BJ (cell line): ENCODE measurements around the gene DOK3. TPM values are rescaled to one million over a fixed set of nuclear protein-coding genes. Genes with fewer than 3 reads are reported as not detected.

Experiments used
- CTCF ChIA-PET: fragments of 350-600 bp; formaldehyde crosslinking; extraction: SDS; loops from one replicate; lab custom pipeline; 2021; ENCODE audit warnings: antibody characterized with exemption, inconsistent platforms; lab: Yijun Ruan, JAX
- POLR2A ChIA-PET: fragments of 300-600 bp; sonication (Branson Sonifier 250); formaldehyde crosslinking; extraction: SDS; loops from one replicate; lab custom pipeline; 2021; ENCODE audit warnings: antibody characterized with exemption; lab: Charles Lee
- DNase-seq: peaks from one replicate; pipeline ENCODE4 v3.0.0-alpha.2; 2011; ENCODE audit warnings: low read depth
- H3K27me3 ChIP-seq: 2 replicates; pipeline ENCODE4 v1.6.0; 2011; ENCODE audit warnings: low read length; ENCODE audit not compliant: control insufficient read depth, insufficient read depth
- H3K36me3 ChIP-seq: 2 replicates; pipeline ENCODE4 v1.5.1; 2011; ENCODE audit warnings: low read length; ENCODE audit not compliant: control insufficient read depth, insufficient read depth
- H3K4me3 ChIP-seq: 2 replicates; pipeline ENCODE4 v1.5.1; 2011; ENCODE audit warnings: low read depth, mild to moderate bottlenecking, control low read depth, low read length
- CTCF ChIP-seq: IDR thresholded peaks from 2 replicates; pipeline ENCODE4 v1.5.1; 2011; ENCODE audit warnings: low read depth, mild to moderate bottlenecking, control low read depth, inconsistent platforms, low read length, moderate library complexity; ENCODE audit not compliant: insufficient read depth
- polyA plus RNA-seq: library from polyadenylated mRNA; depleted of rRNA; stranded (reverse); fragments of >200 nt; gene quantifications from 2 replicates; pipeline ENCODE4 v1.2.3, GENCODE V29; 2011; rRNA removed

DOK3 gene
- polyA plus RNA-seq, 1 experiment = 1.2 TPM

GRCh38 chr5:177454397-177455035, 55.1 kb downstream of the DOK3 start:
- POLR2A ChIA-PET = interaction anchor here (1.0 kb wide), 1 partner anchor 51 kb away, joined by 3 read pairs; no protein-coding TSS in a partner anchor

GRCh38 chr5:177453852-177454396, 55.7 kb downstream of the DOK3 start:
- ChIA-PET POLR2A (interaction anchor here (1.0 kb wide), 1 partner anchor 50 kb away, joined by 3 read pairs; no protein-coding TSS in a partner anchor), CTCF (interaction anchor here (0.6 to 18.6 kb wide), 25 partner anchors 7 to 340 kb away, joined by 3 to 352 read pairs (median 9); partner anchors contain the start of genes DBN1, DOK3, F12 and GRK6)

More at GRCh38 chr5:177454397-177455035, 55.1 kb downstream of the DOK3 start:
- H3K4me3 ChIP-seq = peak overlapping the region; percentile 41
- CTCF ChIA-PET = interaction anchor here (0.6 to 18.6 kb wide), 33 partner anchors 8 to 715 kb away, joined by 3 to 352 read pairs (median 8); partner anchors contain the start of genes DBN1, DOK3, F12 and GRK6
- H3K27me3 ChIP-seq = no peaks in the 10 kb centered on the region
- TF ChIP-seq CTCF = peak; percentile 62
- H3K36me3 ChIP-seq = peaks cover 23% of the 10 kb centered on the region
- DNase-seq = no peak

GRCh38 chr5:177452688-177453638, 56.7 kb downstream of the DOK3 start:
- Histone ChIP-seq H3K36me3 (peaks cover 9% of the 10 kb centered on the region), H3K4me3 (no peak overlapping the region), H3K27me3 (no peaks in the 10 kb centered on the region)
- POLR2A ChIA-PET = no interaction called here
- DNase-seq = no peak
- CTCF ChIA-PET = interaction anchor here (0.6 to 18.6 kb wide), 18 partner anchors 9 to 142 kb away, joined by 3 to 352 read pairs (median 10); partner anchors contain the start of genes DBN1, F12, MXD3 and PDLIM7
- TF ChIP-seq CTCF = no peak

More at GRCh38 chr5:177453852-177454396, 55.7 kb downstream of the DOK3 start:
- no peaks in the 10 kb centered on the region for H3K27me3 ChIP-seq
- peaks cover 17% of the 10 kb centered on the region for H3K36me3 ChIP-seq
- no peak for DNase-seq
- peak overlapping the region; percentile 41 for H3K4me3 ChIP-seq
- no peak for TF ChIP-seq CTCF

Other genes with a start within 250 kb of the DOK3 start
- gene RAB24, start 206.1 kb downstream of the DOK3 start, polyA plus RNA-seq = 39.7 and 54.7 TPM in 2 replicates
- gene PRELID1, start 206.0 kb downstream of the DOK3 start, polyA plus RNA-seq = 182 and 245 TPM in 2 replicates
- 11.8 and 18.1 TPM in 2 replicates for gene MXD3, start 197.9 kb downstream of the DOK3 start, polyA plus RNA-seq
- gene LMAN2, start 158.2 kb downstream of the DOK3 start, polyA plus RNA-seq = 228 and 248 TPM in 2 replicates
- gene RGS14, start 151.9 kb downstream of the DOK3 start, polyA plus RNA-seq = 4.1 and 6.0 TPM in 2 replicates
- gene SLC34A1, start 125.4 kb downstream of the DOK3 start, polyA plus RNA-seq = not detected in 2 replicates
- not detected in 2 replicates for gene PFN3, start 109.2 kb downstream of the DOK3 start, polyA plus RNA-seq
- 0.67 and 0.69 TPM in 2 replicates for gene F12, start 100.3 kb downstream of the DOK3 start, polyA plus RNA-seq
- 24.0 and 37.7 TPM in 2 replicates for gene GRK6, start 83.2 kb downstream of the DOK3 start, polyA plus RNA-seq
- gene PRR7, start 63.0 kb downstream of the DOK3 start, polyA plus RNA-seq = 1.6 TPM in 2 replicates
- 103 and 176 TPM in 2 replicates for gene DBN1, start 36.2 kb downstream of the DOK3 start, polyA plus RNA-seq
- 344 and 624 TPM in 2 replicates for gene PDLIM7, start 12.2 kb downstream of the DOK3 start, polyA plus RNA-seq
- 93.3 and 144 TPM in 2 replicates for gene DDX41, start 7.1 kb upstream of the DOK3 start, polyA plus RNA-seq
- gene FAM193B, start 44.7 kb upstream of the DOK3 start, polyA plus RNA-seq = 23.1 and 31.9 TPM in 2 replicates
- gene TMED9, start 82.4 kb upstream of the DOK3 start, polyA plus RNA-seq = 310 and 391 TPM in 2 replicates
- gene B4GALT7, start 90.3 kb upstream of the DOK3 start, polyA plus RNA-seq = 23.2 and 39.5 TPM in 2 replicates